A549 treated with RU486 at 1 μM for 4 hours (cell line): ENCODE data around the gene GC. TPM values are rescaled to one million over a fixed set of nuclear protein-coding genes. Genes with fewer than 3 reads are reported as not detected.

Experiments used
- total RNA-seq: library from RNA; stranded (reverse); fragments of 200-300 nt; extraction: Qiagen RNA extraction; gene quantifications from 5 replicates; pipeline ENCODE4 v1.2.3, GENCODE V29; 2022; ENCODE audit warnings: low read depth

GC gene, protein sequence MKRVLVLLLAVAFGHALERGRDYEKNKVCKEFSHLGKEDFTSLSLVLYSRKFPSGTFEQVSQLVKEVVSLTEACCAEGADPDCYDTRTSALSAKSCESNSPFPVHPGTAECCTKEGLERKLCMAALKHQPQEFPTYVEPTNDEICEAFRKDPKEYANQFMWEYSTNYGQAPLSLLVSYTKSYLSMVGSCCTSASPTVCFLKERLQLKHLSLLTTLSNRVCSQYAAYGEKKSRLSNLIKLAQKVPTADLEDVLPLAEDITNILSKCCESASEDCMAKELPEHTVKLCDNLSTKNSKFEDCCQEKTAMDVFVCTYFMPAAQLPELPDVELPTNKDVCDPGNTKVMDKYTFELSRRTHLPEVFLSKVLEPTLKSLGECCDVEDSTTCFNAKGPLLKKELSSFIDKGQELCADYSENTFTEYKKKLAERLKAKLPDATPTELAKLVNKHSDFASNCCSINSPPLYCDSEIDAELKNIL
- not detected in 5 replicates for total RNA-seq

DNA sequence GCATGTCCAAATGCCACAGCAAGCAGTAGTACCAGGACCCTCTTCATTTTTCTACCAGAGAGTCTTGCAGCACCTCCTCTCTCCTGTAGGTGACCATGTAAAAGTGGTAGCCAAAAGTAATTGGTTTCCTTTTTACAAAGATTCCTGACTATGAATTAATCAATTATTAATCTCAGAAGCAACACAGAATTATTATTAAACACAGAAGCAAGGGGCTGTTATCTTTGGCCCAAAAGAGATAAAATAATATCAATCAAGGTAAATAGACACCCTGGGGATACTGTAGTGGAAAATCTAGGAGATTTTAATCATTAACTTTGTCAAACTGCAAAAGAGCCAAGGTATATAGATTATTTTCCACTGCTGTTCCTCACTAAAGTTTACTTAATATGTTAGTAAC is at the start of gene GC:
Gene GC, minus strand, starts transcription at position 108 of the 400 bp plus-strand sequence. Its CDS starts 61 bp downstream, at position 47.

Other genes with a start within 250 kb of the GC start
- not detected in 5 replicates for gene NPFFR2, start 247.9 kb upstream of the GC start, total RNA-seq